IPS-20b (cell line): ENCODE data around the gene DARS1.

Experiments
- H3K27ac ChIP-seq: one replicate; pipeline ENCODE4 v1.5.1; 2013; ENCODE audit warnings: low read length
- H3K27me3 ChIP-seq: 2 replicates; pipeline ENCODE4 v1.6.1; 2013; ENCODE audit warnings: mild to moderate bottlenecking, low read length, inconsistent platforms; ENCODE audit not compliant: insufficient read depth
- H3K36me3 ChIP-seq: 2 replicates; pipeline ENCODE4 v1.6.1; 2013; ENCODE audit warnings: low read depth, mild to moderate bottlenecking, inconsistent platforms, low read length, moderate library complexity; ENCODE audit not compliant: insufficient read depth
- H3K4me1 ChIP-seq: 2 replicates; pipeline ENCODE4 v1.6.1; 2013; ENCODE audit warnings: mild to moderate bottlenecking, control low read depth, inconsistent platforms, low read length, moderate library complexity; ENCODE audit not compliant: insufficient read depth
- H3K4me3 ChIP-seq: 2 replicates; pipeline ENCODE4 v1.5.1; 2013; ENCODE audit warnings: mild to moderate bottlenecking, low read length, inconsistent platforms
- H3K9ac ChIP-seq: 2 replicates; pipeline ENCODE4 v1.6.1; 2013; ENCODE audit warnings: low read depth, mild to moderate bottlenecking, inconsistent platforms, low read length, moderate library complexity
- H3K9me3 ChIP-seq: 2 replicates; pipeline ENCODE4 v1.6.1; 2013; ENCODE audit warnings: mild to moderate bottlenecking, low read depth, low read length, inconsistent platforms; ENCODE audit not compliant: insufficient read depth

DARS1 gene

DNA sequence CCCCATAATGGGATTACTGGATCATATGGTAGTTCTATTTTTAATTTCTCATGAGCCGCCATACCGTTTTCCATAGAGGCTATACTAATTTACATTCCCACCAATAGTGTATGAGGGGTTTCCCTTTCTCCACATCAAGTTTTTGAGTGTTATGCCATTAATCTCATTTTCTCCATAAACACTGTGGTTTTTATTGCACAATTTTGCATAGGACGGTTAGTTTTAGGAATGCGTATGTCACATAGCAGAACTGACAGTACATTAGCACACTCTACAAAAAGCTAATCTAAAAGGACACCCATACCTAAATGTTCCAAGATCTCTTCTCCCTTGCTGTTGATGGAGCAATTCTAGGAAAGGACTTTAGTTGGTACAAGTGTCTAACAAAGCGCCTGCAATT is 32.5 kb downstream of the DARS1 start:
- H3K4me1 ChIP-seq = no peaks in the 10 kb centered on the region; the same call in 1 of the 2 replicates
- H3K27me3 ChIP-seq = no peaks in the 10 kb centered on the region
- no peak overlapping the region for H3K4me3 ChIP-seq
- H3K9me3 ChIP-seq = no peaks in the 10 kb centered on the region
- H3K36me3 ChIP-seq = peaks cover 11% of the 10 kb centered on the region; the same call in 1 of the 2 replicates
- no peak overlapping the region for H3K9ac ChIP-seq
- no peak overlapping the region for H3K27ac ChIP-seq

DNA sequence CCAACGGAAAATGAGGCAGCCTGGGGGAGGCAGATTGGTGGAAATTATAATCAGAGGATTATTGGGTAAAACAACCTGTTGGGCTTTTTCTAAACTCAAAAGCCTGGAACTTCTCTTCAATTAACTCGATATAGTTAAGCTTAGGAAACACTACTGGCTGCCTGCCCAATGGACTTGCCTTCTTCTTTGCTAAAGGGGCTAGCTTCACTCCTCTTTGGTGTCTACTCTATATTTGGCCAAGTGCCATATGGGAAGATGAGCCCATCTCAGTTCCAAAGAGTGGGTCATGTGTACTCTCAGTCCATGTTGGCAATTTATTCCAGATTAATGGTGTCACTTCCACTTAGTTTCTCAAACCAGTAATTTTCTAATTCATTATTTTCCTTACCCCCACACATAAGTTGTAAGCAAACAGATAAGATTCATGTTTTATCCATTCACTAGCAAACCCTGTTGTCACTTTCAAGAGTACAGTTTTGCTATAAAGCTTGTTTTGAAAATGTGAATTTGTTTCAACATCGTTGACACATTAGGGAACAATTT is 34.3 kb downstream of the DARS1 start:
- H3K36me3 ChIP-seq = peaks cover 6% of the 10 kb centered on the region; the same call in 1 of the 2 replicates
- no peak overlapping the region for H3K9ac ChIP-seq
- H3K4me1 ChIP-seq = no peaks in the 10 kb centered on the region; the same call in 1 of the 2 replicates
- no peak overlapping the region for H3K4me3 ChIP-seq
- H3K9me3 ChIP-seq = no peaks in the 10 kb centered on the region
- no peaks in the 10 kb centered on the region for H3K27me3 ChIP-seq
- no peak overlapping the region for H3K27ac ChIP-seq

DNA sequence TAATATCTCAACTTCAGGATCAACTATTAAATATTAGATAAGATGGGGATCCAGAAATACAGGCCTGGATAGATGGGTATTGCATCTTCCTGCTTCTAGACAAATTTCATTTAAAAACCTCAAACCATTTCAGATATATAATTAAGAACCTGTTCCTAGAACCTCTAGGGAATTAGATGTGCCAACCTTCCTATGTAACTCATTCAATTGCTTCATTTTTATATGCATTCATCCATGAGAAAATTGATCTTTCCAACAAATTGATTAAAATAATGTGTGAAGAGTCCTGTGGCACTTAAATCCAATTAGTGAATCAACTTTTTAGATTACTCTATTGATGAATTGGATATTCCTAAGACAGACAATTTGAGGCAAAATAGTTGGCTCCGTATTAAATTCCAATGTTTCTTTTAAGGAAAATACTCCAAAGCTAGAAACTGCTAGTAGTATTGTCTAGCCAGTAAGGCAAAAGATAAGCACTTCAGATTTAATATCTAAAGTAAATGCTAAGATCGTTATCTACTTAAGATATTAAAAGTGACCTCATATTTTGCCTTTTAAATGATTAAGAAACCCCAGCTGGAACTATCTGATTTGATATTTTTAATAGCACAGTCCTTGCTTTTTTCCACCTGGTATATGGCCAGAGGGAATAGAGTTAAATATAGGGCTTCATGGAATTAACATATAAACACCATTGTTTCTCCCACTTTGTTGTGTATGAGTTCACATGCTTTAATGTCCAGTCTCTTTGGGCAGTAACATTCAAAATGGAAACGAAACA is 35.8 kb downstream of the DARS1 start:
- no peak overlapping the region for H3K9ac ChIP-seq
- no peaks in the 10 kb centered on the region; the same call in 1 of the 2 replicates for H3K4me1 ChIP-seq
- H3K36me3 ChIP-seq = peaks cover 4% of the 10 kb centered on the region; the same call in 1 of the 2 replicates
- no peak overlapping the region for H3K27ac ChIP-seq
- H3K9me3 ChIP-seq = no peaks in the 10 kb centered on the region
- H3K4me3 ChIP-seq = no peak overlapping the region
- H3K27me3 ChIP-seq = no peaks in the 10 kb centered on the region

- H3K4me1 ChIP-seq = no peaks in the 10 kb centered on the region; the same call in 1 of the 2 replicates
- no peak overlapping the region for H3K9ac ChIP-seq
- H3K36me3 ChIP-seq = peaks cover 4% of the 10 kb centered on the region; the same call in 1 of the 2 replicates
- H3K4me3 ChIP-seq = no peak overlapping the region
- H3K9me3 ChIP-seq = no peaks in the 10 kb centered on the region
- H3K27ac ChIP-seq = no peak overlapping the region
- H3K27me3 ChIP-seq = no peaks in the 10 kb centered on the region
Observed at GRCh38 chr2:135948642-135949355, 36.6 kb downstream of the DARS1 start.

DNA sequence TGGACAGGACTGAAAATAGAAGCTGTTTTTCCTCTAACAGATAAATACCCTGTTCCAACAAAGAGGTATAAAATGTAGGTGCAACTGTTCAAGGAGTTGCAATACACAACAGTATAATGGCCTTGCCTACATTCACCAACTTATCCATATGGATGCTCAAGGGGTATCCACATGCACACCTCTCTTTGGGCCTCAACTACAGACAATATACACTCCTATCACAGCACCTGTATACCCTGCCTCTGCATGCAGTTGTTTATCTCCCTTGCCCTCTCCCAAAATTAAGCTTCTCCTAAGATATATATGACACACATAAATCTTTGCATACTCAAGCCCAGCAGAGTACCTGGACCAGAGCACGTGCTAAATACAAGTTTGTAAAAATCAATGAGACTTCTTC is 37.3 kb downstream of the DARS1 start:
- H3K4me3 ChIP-seq = no peak overlapping the region
- no peaks in the 10 kb centered on the region; the same call in 1 of the 2 replicates for H3K4me1 ChIP-seq
- H3K9ac ChIP-seq = no peak overlapping the region
- no peaks in the 10 kb centered on the region for H3K9me3 ChIP-seq
- peaks cover 7% of the 10 kb centered on the region; the same call in 1 of the 2 replicates for H3K36me3 ChIP-seq
- no peak overlapping the region for H3K27ac ChIP-seq
- H3K27me3 ChIP-seq = no peaks in the 10 kb centered on the region

GRCh38 chr2:135947483-135947882 is 37.9 kb downstream of the DARS1 start:
- H3K27me3 ChIP-seq = no peaks in the 10 kb centered on the region
- H3K27ac ChIP-seq = no peak overlapping the region
- no peaks in the 10 kb centered on the region for H3K9me3 ChIP-seq
- H3K4me3 ChIP-seq = no peak overlapping the region
- H3K4me1 ChIP-seq = no peaks in the 10 kb centered on the region; the same call in 1 of the 2 replicates
- H3K36me3 ChIP-seq = peaks cover 9% of the 10 kb centered on the region
- no peak overlapping the region for H3K9ac ChIP-seq

- no peak overlapping the region for H3K27ac ChIP-seq
- H3K4me1 ChIP-seq = no peaks in the 10 kb centered on the region; the same call in 1 of the 2 replicates
- no peaks in the 10 kb centered on the region for H3K9me3 ChIP-seq
- H3K27me3 ChIP-seq = no peaks in the 10 kb centered on the region
- H3K4me3 ChIP-seq = no peak overlapping the region
- peaks cover 11% of the 10 kb centered on the region for H3K36me3 ChIP-seq
- H3K9ac ChIP-seq = no peak overlapping the region
Observed at GRCh38 chr2:135945526-135945925, 39.9 kb downstream of the DARS1 start.

DNA sequence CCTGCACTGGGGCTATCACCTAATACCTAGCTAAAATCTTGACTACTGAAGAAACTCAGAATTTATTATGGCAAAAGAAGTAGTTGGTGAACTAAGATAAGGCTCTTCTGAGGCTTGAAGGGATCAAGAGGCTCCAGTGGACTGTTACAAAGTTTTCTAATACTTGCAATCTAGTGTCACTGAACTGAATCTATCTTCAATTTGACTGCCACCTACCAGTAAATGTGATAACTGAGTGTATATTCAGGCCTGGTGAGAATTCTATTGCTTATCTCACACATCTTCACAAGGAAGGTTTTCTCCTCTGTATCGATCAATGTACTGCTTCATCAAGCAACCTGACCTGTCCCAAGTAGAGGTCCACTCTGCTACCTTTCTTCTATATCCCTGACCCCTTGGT is 40.8 kb downstream of the DARS1 start:
- H3K27me3 ChIP-seq = no peaks in the 10 kb centered on the region
- no peak overlapping the region for H3K4me3 ChIP-seq
- no peak overlapping the region for H3K27ac ChIP-seq
- H3K36me3 ChIP-seq = peaks cover 11% of the 10 kb centered on the region
- H3K4me1 ChIP-seq = no peaks in the 10 kb centered on the region
- no peaks in the 10 kb centered on the region for H3K9me3 ChIP-seq
- no peak overlapping the region for H3K9ac ChIP-seq

DNA sequence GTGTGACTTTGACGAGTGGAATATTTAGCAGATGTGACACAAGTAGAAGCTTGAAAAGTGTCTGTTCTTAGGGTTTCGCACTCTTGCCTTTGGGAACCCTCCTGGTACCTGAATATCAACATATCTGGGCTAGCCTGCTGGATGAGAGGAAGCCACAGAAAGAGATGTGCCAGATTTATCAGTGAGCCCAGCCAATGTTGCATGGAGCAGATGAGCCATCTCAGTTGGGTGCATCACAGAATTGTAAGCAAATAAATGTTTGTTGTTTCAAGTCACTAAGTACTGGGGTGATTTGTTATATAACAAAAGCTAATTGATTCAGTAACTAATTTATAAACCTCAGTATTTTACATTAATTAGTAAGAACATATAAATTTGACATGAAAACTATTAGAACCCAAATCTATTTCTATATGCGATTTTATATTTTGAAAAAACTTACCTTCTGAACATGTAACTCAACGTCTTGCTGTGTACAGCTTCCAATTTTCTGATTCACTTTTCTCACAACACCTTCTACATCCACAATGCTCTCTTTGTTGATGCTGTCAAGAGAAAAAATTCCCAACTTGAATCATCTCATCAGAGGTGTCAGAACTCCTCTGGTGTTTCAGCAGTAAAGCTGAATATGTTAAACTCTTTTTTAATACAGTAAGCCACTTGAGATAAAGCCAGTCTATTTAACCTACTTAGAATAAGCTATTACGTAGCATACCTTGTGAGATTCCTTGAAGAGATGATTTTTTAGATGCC is 42.3 kb downstream of the DARS1 start:
- H3K27me3 ChIP-seq = no peaks in the 10 kb centered on the region
- no peak overlapping the region for H3K9ac ChIP-seq
- no peaks in the 10 kb centered on the region for H3K4me1 ChIP-seq
- H3K9me3 ChIP-seq = no peaks in the 10 kb centered on the region
- H3K4me3 ChIP-seq = no peak overlapping the region
- H3K36me3 ChIP-seq = peaks cover 11% of the 10 kb centered on the region
- no peak overlapping the region for H3K27ac ChIP-seq

- Histone ChIP-seq H3K9me3 (no peaks in the 10 kb centered on the region), H3K4me1 (no peaks in the 10 kb centered on the region), H3K27ac (no peak overlapping the region), H3K27me3 (no peaks in the 10 kb centered on the region), H3K4me3 (no peak overlapping the region), H3K9ac (no peak overlapping the region), H3K36me3 (peaks cover 14% of the 10 kb centered on the region)
Observed at GRCh38 chr2:135936524-135936923, 48.9 kb downstream of the DARS1 start.

- H3K4me3 ChIP-seq = no peak overlapping the region
- peaks cover 20% of the 10 kb centered on the region for H3K36me3 ChIP-seq
- no peaks in the 10 kb centered on the region for H3K9me3 ChIP-seq
- H3K27ac ChIP-seq = no peak overlapping the region
- H3K4me1 ChIP-seq = no peaks in the 10 kb centered on the region
- H3K9ac ChIP-seq = no peak overlapping the region
- H3K27me3 ChIP-seq = no peaks in the 10 kb centered on the region
Observed at GRCh38 chr2:135935914-135936313, 49.5 kb downstream of the DARS1 start.
